LNCaP clone FGC (cell line): ENCODE results near the gene MB21D2.

Experiments
- DNase-seq: peaks from one replicate; pipeline ENCODE4 v3.0.0-alpha.2; 2011; ENCODE audit warnings: low read depth
- H3K4me3 ChIP-seq: 2 replicates; pipeline ENCODE4 v1.5.1; 2011; ENCODE audit warnings: mild to moderate bottlenecking, low read depth, low read length, control low read depth
- CTCF ChIP-seq: IDR thresholded peaks from 2 replicates; pipeline ENCODE4 v1.5.1; 2012; ENCODE audit warnings: mild to moderate bottlenecking; ENCODE audit not compliant: control insufficient read depth, insufficient read depth; ENCODE audit errors: extremely low read depth

The MB21D2 gene

DNA sequence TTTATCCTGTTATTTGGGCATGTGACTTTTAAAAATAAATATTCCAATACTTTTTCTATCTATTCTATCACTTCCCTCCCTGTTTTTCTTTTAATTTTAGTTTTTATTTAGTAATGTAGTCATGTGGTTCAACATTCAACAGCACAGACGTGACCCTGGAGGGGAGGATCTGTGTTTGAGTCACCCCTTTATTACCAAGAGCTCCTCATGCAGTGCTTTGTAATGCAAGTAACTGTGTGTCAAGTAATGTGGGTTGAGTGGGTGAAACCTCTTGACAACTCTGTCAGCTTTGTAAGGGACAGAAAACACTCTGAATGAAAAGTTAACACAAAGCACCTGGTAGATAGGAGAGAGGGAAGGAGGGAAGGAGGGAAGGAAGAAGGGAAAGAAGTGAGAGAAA is 100.6 kb downstream of the MB21D2 start:
- no peak for DNase-seq
- no peak overlapping the region for H3K4me3 ChIP-seq
- TF ChIP-seq CTCF: no peak

GRCh38 chr3:192816351-192816750 is 101.3 kb downstream of the MB21D2 start:
- DNase-seq: peak; percentile 21
- H3K4me3 ChIP-seq: no peak overlapping the region
- peak; percentile 59 for TF ChIP-seq CTCF

- TF ChIP-seq CTCF: peak; percentile 76
- no peak overlapping the region for H3K4me3 ChIP-seq
- peak; percentile 26 for DNase-seq
Measured at GRCh38 chr3:192812743-192813383, 104.8 kb downstream of the MB21D2 start.

DNA sequence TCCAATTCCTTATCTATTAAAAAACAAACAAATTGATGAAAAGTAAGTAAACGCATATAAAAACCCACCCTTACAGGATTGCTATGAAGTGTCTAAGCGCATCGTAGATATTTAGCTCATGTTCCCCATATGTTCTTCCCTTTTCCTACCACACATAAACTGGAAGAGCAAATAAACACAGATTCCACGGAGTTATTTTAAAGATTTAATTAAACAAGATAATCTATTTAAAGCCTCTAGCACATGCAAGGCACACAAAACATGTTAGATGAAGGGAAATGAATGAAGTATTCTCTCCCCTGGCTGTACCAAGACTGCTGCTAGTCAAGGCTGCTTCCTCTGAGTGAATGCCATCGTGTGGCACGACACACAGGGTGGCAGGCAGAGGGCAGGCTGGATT is 111.9 kb downstream of the MB21D2 start:
- peak; percentile 24; the same call in 1 of the 2 replicates for TF ChIP-seq CTCF
- no peak for DNase-seq
- H3K4me3 ChIP-seq: no peak overlapping the region

DNA sequence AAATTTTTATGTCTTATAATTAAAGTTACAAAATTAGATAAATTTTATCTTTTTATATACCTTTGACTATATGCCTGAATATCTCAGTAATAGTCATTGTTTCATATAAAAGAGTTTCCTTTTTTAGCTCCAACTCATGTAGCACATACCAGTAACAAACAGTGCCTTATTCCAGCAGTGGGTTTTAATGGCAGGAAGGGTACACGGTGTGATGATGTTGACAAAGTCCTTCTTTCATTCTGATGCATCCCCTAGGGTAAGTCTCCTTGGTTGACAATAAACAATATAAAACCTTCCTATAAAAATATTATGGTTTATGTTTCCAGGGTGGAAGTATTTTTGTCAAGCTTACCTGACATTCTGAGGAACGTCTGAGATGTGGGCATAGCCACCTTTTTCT is 113.2 kb downstream of the MB21D2 start:
- no peak for TF ChIP-seq CTCF
- H3K4me3 ChIP-seq: no peak overlapping the region
- no peak for DNase-seq

DNA sequence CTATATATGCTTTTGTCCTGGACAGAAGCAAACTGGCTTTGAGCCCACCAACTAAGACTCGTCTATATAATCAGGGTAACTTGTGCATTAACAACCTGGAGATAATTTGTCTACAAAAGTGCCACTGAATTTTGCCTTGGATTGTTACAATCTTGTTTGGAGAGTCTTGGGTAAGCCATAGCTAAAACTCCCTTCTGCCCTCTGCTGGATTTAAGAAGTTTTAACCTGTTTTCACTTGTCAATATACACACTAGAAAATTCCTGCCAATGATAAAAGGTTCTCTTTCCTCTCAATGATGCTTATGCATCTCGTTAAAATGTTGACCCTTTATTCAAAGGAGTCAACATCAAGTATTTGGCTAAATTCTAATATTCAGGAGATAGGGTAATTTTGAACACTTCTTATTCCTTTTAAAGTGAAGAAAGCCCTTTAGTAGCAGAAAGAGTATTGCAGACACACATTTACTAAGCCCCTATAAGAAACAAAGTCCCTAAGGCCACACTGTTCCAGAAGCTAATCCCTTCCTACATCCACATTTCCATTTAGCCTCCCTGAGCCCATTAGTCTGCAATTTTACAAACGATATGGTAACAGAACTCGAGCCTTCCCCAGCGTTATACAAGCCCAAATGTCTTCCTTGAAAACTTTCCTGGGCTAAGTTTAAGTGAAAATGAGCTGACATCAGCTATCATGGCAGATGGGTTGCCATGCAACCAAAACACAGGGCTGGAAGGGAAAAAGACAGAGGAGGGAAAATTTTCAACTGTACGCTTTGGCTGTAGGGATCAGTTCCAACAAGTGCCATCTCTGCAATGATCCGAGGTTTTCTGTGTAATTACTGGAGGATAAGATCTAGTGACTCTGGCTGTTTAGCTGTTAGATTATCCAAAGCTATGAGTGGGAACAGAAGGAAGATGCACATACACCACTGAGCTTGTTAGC is 114.4 kb downstream of the MB21D2 start:
- DNase-seq: peak; percentile 43
- TF ChIP-seq CTCF: peak; percentile 55
- no peak overlapping the region for H3K4me3 ChIP-seq
